ENCODE data around the gene ERBB2.

ERBB2 gene

GRCh38 chr17:39669897-39670735, 29.7 kb upstream of the ERBB2 start:
- TF ChIP-seq CTCF (IDR thresholded peaks at IDR 0.05; ENCODE audit: control extremely low read depth, extremely low read depth, low read depth, missing control alignments): no peak
- ChIA-PET POLR2A (interaction anchor here (1.2 kb wide), 1 partner anchor 10 kb away, joined by 3 read pairs; no protein-coding TSS in a partner anchor), CTCF (interaction anchor here (0.7 to 21.1 kb wide), 15 partner anchors 9 to 123 kb away, joined by 3 to 180 read pairs (median 5); partner anchors contain the start of genes MIEN1 and PGAP3)
- no peak for DNase-seq (ENCODE audit: extremely low spot score)

DNA sequence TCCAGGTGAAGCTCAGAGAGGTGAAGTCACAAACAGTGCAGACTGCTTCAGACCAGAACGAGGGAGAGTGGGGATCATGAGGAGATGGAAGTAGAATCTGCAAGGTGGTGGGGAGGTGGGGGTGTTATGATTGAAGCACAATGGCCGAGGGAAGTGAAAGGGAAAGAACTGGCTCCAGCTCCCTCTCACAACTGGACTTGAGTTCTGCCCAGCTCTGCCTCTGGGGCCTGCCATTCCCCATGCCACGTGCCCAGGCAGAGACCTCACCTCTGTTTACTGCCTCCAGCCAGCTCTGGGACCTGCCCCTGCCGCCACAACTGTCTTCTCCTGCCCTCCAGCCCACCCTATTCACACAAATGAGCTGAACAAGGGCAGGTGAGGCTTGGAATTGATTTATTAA, 29.1 kb upstream of the ERBB2 start:
- POLR2A ChIA-PET: interaction anchor here (1.2 kb wide), 1 partner anchor 9 kb away, joined by 3 read pairs; no protein-coding TSS in a partner anchor
- CTCF ChIA-PET: interaction anchor here (0.6 to 21.1 kb wide), 13 partner anchors 8 to 123 kb away, joined by 3 to 180 read pairs (median 5); partner anchors contain the start of genes MIEN1 and PGAP3
- no peak for DNase-seq (ENCODE audit: extremely low spot score)
- no peak for TF ChIP-seq CTCF (IDR thresholded peaks at IDR 0.05; ENCODE audit: control extremely low read depth, extremely low read depth, low read depth, missing control alignments)

- POLR2A ChIA-PET: no interaction called here
- TF ChIP-seq CTCF (IDR thresholded peaks at IDR 0.05; ENCODE audit: control extremely low read depth, extremely low read depth, low read depth, missing control alignments): peak; percentile 64
Measured at GRCh38 chr17:39671651-39672521, 28.0 kb upstream of the ERBB2 start.

GRCh38 chr17:39672522-39673334, 27.1 kb upstream of the ERBB2 start:
- POLR2A ChIA-PET: no interaction called here
- no peak for TF ChIP-seq CTCF (IDR thresholded peaks at IDR 0.05; ENCODE audit: control extremely low read depth, extremely low read depth, low read depth, missing control alignments)
- CTCF ChIA-PET: interaction anchor here (0.8 to 21.1 kb wide), 9 partner anchors 10 to 52 kb away, joined by 3 to 180 read pairs (median 4); no protein-coding TSS in a partner anchor
- DNase-seq (ENCODE audit: extremely low spot score): no peak

More at GRCh38 chr17:39671651-39672521, 28.0 kb upstream of the ERBB2 start:
- DNase-seq (ENCODE audit: extremely low spot score): peak; percentile 49
- CTCF ChIA-PET: interaction anchor here (0.8 to 21.1 kb wide), 11 partner anchors 10 to 81 kb away, joined by 3 to 180 read pairs (median 4); partner anchors contain the start of gene MIEN1

DNA sequence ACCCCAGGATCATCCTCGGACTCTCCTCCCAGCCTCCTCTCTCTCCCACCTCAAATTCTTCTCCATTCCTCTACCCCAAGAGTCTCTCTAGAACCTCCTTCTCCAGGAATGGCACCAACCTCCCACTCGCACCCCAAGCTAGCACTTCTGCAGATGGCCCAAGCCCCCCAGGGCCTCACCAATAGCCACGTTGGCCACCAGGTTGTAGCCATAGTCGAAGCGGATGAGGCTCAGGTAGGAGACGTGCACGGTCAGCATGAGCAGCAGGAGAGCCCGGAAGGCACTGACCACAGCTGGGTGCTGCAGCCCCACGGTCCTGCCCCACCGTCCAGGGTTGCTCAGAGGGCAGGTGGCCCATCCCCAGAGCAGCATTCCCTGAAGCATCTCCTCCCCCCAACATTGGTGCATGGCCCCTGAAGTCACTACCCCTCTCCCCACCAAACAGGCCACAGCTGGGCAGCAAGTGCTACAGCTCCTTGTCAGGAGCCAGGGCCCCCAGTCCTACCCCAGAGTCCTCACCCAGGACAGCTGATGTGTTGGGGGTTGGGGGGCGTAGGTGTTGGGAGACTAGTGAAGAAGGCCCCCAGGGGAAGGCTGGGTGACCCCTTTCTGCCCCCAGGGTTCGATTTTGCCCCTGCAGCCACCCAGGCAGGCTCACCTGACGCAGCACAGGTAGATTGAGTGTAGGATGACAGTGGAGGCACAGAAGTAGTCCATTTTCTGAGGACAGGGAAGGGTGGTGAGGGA, 26.4 kb upstream of the ERBB2 start:
- ChIA-PET POLR2A (no interaction called here), CTCF (interaction anchor here (1.5 to 21.1 kb wide), 4 partner anchors 9 to 53 kb away, joined by 3 to 180 read pairs (median 69); no protein-coding TSS in a partner anchor)
- no peak for DNase-seq (ENCODE audit: extremely low spot score)
- no peak for TF ChIP-seq CTCF (IDR thresholded peaks at IDR 0.05; ENCODE audit: control extremely low read depth, extremely low read depth, low read depth, missing control alignments)
